ENCODE measurements around the gene MAST3.

- TF ChIP-seq, protein P1, sequence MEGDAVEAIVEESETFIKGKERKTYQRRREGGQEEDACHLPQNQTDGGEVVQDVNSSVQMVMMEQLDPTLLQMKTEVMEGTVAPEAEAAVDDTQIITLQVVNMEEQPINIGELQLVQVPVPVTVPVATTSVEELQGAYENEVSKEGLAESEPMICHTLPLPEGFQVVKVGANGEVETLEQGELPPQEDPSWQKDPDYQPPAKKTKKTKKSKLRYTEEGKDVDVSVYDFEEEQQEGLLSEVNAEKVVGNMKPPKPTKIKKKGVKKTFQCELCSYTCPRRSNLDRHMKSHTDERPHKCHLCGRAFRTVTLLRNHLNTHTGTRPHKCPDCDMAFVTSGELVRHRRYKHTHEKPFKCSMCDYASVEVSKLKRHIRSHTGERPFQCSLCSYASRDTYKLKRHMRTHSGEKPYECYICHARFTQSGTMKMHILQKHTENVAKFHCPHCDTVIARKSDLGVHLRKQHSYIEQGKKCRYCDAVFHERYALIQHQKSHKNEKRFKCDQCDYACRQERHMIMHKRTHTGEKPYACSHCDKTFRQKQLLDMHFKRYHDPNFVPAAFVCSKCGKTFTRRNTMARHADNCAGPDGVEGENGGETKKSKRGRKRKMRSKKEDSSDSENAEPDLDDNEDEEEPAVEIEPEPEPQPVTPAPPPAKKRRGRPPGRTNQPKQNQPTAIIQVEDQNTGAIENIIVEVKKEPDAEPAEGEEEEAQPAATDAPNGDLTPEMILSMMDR (conservative IDR thresholded peaks at IDR 0.05; ENCODE audit: low read length), result no peak
- TF ChIP-seq EZH2phosphoT487 (IDR thresholded peaks at IDR 0.05; ENCODE audit: borderline replicate concordance), result no peak
Observed at GRCh38 chr19:18119013-18119716, 21.6 kb downstream of the MAST3 start.
